ENCODE data around the gene EPB41L2.

EPB41L2 gene

DNA sequence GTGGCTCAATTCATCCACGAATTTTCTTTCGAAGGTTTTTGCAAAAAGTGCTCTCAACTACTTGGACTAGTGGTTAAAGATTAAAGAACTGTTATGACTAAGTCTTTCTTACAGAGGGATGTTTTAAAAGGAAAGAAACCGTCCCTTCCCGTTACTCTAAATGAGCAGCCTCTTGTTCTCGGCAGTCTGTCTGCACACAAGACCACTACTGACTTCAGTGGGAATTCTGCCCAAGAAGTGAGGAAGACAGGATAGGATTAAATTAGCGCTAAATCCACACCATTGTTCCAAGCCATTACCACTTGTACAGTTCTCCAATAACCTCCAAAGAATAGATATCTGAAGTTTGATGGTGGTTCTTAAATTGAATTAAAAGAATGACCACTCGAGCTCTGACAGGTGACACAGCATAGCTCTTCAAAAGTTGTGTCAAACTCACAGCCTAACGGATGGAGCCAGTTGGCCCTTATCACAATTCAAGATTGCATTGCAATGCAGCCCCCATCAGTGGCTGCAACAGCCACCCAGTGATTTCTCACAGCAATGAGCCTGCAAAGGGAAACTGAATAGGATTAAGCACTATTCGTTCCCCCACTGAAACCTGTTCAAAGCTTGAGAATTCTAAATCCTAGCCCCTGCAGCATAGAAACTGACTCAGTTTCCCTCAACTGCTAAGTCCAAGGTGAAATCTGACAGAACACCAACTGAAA is 1.8 kb downstream of the EPB41L2 start:
- DNase-seq = no peak

DNA sequence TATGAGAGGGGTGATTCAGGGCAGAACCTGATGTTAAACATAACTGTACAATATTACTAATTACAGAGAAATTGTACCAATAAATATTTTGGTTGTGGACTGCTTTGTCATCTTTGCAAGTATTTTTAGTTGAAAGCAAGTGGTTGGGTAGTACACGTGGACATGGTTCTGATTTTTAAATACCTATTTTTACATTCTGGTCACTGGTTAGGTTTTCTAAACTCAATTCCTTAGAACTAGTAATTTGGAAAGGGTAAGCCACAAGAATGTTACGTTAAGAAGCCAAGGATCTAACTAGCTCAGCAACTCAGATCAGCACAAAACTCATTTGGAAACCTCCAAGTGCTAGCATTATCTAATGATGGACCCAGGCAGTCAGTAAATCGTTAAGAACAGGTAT is 2.7 kb downstream of the EPB41L2 start:
- DNase-seq = no peak

DNA sequence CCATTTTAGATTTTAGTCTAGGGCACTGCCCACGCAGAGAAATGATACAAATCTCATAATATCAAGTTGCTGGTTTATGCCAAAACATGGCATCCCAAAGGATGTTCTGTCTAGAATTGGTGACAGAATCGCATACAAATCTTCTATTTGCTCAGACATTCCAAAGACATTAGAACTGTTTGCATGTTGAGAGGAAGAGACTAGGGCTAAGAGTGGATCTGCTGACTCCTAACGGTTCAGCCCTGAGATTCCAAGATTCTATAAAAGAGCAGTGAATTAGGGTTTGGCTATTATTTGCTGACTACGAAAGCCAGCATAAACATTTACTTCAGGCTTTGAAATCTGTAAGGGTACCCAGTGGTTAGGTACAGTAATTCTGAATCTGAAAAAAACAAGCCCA is 3.6 kb downstream of the EPB41L2 start:
- DNase-seq = no peak

DNA sequence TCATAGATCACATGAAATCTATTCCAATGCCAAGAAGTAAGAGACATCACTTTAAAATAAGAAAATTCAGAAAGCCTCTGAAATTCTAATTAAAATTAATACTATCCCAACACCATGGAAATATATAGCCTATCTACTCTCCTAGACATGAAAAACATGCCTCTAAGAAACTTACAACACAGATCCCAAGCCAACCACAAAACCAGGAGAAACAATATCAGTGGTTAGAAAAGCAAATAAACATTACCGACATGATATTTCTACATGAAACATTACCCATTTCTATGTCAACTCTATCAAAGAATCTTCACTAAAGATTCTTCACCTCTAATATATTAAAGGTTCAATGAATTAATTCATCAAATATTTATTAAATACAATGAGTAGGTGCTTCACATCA is 4.8 kb downstream of the EPB41L2 start:
- no peak for DNase-seq

DNA sequence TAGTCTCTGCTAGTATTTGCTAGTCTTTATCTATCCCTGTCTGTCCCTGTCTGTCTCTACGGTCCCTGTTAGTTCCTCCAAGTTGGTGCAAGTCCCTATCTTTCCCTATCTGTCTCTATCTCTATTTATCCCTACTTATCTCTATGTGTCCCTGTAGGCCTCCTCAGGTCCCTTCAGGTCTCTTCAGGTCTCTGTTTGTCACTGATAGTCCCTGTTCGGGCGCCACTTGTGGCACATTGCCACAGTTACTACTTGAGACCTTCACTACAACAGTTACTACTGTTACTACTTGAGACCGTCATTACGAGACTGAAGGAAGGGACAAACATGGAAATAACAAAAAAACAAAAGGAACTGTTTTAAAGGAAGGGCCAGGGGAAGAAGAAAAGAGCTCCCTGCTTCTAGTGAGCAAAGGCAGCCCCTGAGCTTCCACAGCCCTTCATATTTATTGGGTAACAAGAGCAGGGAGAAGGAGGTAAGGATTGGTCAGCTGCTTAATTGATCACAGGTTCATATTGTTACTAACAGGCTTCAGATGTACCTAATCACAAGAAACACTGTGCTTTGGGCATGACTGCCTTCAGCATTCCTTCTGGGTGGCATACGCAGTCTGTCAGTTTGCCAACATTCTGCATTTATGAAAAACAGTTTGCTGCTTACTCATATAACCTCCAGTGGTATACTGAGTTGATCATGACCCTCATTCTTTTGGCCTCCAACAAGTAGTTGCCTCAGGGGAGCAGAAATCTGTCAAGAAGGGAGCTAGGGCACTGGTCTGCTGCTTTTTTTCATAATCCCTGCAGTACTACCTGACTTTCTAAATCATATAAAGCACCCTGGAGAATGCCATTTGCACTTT is 8.4 kb downstream of the EPB41L2 start:
- DNase-seq = no peak

DNA sequence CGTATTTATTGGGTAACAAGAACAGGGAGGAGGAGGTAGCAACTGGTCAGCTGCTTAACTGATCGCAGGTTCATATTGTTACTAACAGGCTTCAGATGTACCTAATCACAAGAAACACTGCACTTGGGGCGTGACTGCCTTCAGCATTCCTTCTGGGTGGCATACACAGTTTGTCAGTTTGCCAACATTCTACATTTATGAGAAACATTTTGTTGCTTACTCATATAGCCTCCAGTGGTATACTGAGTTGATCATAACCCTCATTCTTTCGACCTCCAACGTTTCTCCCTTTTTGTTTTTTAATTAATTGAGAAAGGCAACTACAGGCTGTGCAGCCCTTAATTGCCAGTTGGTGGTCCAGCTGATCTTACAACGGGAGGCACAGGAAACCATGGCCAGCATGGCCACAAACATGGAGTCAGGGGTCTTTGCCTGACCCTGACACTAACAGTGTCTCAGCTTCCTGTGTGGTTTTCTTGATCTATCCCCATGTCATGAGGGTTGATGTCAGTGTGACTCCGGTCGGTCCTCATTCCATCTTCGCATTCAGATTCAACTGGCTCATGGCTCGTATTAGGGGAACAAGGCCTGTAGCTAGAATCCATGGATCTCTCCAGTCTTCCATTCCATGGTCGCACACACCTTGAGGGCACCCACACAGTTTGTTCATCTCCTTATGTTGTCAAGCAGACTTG is 9.4 kb downstream of the EPB41L2 start:
- DNase-seq = no peak

DNA sequence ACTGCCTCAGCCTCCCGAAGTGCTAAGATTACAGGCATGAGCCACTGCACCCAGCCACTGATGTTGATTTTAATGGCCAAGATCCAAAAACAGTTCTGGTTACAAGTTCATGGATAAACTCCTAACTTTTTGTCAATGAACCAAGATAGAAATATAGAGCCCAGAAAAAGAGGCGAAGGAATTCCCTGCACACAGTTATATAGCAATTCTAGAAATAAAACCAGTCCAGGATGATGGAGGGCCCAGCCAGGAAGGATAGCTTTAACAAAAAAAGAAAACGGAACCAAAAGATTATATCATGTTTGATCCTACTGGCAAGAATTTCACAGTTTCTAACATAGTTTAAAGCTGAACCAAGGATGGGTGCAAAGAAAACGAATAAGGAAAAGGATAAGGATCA is 10.9 kb downstream of the EPB41L2 start:
- DNase-seq = no peak

DNA sequence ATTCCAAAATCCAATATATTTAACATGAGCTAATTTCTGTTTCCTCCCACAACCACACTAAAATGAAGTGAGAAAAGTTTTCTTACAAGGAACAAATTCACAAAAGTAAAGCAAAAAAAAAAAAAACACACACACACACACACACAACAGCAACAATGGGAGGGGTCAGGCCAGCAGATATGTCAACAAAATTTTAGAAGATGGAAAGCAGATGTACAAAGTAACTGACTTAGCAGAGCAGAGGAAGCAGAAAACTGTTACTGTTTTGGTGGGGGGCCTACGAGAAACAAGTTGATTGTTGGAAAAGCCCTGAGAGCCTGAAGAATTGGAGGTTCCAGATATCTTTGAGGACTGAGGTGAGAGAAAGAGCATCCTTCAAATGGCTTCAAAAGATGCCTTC is 11.7 kb downstream of the EPB41L2 start:
- no peak for DNase-seq

DNA sequence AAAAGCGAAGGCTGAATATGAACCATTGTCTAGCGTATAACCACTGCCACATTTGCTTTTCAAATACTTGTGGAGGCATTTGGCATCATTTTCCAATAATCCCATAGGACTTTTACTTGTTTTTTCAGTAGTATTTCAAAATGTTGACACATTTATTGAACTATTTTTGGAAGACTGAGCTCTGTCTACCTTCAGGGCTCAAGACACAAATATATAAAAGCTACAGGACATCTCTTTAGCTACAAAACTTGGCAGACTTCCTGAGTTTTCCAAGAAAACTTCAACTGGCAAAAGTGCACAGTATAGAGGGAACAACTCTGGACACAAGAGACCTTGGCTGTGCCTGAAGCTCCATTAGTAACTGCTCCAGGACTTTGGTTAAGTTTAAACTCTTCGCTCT is 13.4 kb downstream of the EPB41L2 start:
- no peak for DNase-seq

DNA sequence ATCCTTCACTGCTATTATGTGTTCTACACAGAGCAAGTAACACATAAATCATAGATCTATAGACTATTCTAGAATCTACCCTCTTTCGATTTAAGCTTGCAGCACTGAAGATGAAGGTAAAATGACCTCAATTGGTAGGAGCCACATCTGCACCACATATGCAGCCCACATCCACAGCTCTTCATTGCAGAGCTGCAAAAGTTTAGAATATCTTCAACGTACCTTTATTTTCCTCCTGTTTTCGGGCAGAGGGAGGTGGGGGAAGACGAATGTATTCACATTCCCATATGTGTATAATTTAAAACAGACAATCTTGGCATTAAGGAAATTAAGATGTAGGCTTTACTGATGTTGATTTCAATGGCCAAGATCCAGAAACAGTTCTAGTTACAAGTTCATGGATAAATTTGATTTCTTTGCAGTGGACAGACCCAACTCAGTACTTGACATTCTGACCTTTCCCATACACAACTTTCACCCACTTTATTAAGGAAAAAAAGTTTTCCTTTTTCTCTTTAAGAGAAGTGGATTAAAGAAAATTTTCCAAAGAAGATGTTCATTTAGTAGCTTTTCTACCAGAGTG is 14.0 kb downstream of the EPB41L2 start:
- DNase-seq = no peak

DNA sequence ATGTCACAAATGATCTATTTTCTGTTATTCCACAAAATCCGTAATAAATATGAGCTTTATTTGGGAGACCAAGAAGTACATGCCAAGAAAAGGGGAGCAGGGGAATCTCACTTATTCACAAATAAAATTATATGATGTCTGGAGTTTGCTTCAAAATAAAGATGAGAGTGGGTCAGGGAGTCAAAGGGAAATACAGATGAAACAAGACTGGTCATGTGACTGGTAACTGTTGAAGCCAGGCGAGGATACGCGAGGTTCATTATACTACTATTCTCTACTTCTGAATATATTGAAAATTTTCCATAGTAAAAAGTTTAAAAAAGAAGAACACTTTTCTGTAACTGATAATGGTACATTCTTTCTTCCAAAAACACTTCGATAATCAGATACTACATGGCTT is 14.6 kb downstream of the EPB41L2 start:
- DNase-seq = no peak

DNA sequence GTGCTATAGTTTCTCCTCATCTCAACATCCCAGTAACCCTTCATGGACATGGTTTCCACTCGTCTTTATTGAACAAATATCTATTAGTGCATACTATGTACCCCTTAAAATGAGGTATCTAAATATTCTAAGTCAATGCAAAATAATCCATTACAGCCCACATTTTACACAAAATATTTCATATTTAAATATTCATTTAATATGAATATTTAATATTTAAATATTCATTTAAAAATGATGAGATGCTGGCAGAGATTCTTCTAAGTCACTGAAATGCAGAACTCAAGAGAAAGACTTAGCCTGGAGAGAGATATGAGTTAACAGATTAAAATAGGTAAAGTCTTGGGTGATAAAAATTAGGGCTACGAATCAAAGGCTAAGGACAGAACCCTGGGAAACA is 17.9 kb downstream of the EPB41L2 start:
- no peak for DNase-seq

DNA sequence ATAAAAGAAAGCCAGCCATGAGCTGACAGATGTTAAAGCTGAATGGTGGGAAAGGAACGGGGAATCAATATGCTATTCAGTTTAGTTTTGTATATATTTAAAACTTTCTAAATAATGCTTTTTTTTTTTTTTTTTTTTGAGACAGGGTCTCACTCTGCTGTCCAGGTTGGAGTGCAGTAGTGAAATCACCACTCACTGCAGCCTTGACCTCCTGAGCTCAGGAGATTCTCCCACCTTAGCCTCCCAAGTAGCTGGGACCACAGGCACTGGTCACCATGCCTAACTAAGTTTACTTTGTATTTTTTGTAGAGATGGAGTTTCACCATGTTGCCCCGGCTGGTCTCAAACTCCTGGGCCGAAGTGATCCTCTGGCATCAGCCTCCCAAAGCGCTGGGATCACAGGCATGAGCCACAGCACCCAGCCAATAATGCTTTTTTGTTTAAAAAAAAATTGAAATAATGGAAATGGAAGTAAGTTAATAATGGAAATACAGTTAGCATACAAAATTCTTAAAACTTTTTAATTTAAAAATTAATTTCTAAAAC is 19.1 kb downstream of the EPB41L2 start:
- DNase-seq = no peak

DNA sequence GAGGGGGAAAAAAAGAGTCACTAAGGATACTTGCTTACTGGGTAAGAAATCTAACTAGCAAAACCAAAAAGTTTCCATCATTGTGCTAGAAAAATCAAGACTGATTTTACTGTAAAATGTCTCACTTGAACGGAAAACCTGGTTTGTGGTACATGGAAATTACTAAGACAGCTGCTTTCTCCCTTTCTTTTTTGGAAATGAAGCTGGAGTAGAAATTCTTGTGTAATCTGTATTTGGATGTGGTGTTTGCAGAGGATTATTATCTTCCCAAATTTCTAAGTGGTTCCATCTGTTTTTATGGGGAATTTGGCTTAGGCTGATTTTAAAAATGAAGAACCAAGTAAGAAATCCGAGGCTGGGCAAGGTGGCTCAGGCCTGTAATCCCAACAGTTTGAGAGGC is 20.4 kb downstream of the EPB41L2 start:
- DNase-seq = no peak

DNA sequence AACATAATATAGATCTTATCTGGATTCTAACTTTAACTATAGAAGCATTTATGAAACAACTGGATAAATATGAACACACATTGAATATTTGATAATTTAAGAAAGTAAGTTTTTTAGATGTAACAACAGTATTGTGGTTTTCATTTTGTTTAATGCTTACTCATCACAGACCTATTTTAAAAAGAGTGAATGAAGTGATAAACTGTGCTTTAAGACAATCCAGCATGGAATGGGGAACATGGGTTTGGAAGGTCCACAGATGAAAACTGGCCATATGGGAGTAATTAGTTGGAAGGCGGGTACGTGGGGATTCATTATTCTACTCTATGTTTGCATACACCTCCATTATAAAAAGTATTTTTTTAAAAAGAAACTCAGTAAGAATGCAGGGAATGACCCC is 21.2 kb downstream of the EPB41L2 start:
- no peak for DNase-seq

DNA sequence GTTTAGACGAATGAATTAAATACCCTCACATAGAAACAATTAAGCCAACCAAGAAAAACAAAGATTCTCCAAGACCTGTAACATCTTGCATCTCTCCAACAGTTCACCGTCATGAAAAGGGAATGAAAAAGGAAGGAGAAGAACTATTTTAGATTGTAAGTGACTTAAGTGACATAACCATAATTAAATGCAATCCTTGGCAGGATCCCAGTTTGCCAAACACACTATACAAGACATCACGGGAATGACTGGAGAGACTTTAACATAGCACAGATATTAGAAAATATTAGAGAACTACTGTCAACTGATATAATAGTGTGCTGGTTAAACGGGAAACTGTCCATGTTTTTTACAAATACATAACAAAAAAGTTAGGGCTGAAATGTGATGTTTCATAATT is 22.2 kb downstream of the EPB41L2 start:
- no peak for DNase-seq

DNA sequence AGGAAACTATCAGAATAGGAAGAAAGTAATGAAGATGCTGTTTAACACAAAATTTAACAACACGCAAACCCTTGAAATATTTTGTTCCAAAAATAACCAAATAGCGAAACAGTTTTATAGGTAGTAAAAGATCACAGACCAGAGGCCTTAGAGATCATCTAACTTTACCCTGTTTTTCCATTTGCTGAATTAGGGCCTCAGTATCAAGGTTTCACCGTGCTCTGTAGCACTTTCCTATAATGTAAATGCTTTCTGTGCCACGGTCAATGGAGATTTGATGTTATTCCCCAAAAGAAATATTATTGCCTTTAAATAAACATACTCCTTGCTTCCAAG is 23.7 kb downstream of the EPB41L2 start:
- no peak for DNase-seq

DNA sequence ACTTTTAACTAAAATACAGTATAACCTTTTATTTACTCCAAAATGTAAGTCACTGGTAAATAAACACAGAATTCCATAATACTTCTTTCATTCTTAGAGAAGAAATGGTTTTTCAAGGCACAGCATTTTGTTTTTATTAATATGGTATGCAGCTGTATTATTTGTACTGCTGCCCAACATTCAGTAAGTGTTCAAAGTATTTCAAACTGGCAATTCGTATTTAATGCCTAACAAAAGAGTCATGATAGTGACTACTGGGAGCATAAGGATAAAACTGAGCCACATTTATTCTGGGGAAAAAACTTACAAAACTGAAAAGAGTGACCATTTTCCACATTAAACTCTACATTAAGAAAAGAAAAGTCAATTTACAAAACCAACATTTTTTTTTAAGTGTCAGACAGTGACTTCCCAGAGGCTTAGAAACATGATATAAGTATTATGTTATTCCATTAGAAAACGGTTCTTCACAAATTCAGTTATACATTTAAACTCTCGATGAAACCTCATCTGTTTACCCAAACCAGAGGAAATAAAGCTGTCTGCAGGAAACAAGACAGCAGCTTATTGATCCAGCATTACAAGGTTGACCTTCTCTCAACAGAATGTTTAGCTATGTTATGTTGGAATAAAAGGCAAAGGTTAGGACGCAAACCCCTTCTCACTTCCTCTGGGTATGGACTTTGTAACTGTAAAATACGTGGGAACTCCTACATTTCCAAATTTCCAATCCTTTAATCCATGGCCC is 24.3 kb downstream of the EPB41L2 start:
- no peak for DNase-seq

DNA sequence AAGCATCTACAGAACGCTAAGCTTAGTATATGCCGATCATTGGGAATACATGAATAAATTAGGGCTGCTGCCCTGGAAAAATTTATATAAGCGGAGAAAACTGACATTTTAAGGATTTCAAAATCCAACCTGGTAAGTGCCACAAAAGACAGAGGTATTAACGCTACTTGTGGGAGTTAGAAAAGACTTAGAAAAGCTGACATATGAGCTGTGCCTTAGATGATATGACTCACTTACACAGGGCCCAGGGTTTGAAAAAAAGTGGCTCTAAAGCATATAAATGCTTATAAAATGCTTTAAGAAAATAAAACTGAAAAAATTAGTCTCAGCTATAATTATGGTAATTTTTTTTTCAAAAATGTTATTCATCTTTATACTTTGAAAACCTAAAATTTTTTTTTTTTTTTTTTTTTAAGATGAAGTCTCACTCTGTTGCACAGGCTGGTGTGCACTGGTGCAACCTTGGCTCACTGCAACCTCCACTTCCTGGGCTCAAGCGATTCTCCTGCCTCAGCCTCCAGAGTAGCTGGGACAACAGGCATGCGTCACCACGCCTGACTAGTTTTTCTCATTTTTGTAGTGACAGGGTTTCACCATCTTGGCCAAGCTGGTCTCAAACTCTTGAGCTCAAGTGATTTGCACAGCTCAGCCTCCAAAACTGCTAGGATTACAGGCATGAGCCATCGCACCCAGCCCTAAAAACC is 25.7 kb downstream of the EPB41L2 start:
- DNase-seq = no peak

DNA sequence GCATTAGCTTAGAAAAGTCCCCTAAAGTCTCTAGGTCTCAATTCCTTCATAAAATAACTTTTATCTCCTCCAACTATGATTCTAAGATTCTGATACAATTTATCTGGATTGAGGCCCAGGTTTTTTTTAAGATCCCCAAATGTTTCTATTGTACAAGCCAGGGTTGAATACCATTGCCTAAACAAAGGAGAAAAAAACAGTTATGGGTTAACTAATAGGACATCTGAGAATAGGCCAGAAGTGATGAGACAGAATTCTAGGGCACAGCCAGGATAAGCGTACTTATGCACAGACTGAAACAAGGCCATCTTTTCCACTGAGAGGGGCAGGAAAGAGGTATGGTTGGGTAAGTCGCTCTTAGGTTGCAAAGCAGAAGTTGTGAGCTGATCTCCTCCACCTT is 26.4 kb downstream of the EPB41L2 start:
- no peak for DNase-seq

DNA sequence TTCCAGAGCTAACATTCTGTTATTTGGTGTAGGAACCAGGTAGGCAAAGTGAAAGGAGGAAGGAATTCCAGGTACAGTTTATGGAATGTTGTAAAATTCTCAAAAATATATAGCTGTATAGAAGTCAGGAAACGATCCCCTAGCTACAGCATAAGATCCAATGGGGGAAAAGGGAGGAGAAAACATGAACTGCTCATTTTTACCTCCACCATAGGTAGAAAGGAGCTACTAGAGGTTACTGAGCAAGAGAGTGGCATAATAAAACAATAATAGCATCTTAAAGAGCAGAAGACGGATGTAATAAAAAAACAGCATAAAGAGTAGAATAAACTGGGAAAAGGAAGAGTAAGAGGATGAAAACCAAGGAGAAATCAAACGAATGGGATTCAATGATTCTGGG is 26.9 kb downstream of the EPB41L2 start:
- DNase-seq = no peak

DNA sequence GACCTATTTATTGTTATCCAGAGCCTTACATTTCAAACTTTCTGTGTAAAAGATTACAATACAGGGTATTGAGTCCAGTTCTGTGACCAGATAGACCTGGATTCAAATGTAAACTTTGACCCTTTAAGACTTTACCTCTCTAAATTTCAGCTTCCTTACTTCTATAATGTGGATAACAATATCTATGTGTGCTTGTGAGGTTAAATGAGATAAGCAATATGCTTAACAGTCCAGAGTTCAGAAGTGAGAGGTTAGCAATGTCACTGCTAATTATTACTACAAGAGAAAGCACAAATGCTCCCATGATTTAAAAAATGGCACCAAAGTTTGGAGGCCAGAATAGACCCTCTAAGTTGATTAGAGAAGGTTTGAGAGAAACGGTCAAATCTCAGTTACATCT is 27.5 kb downstream of the EPB41L2 start:
- no peak for DNase-seq

All from activated CD4-positive, alpha-beta T cell treated with anti-CD3 and anti-CD28 coated beads, Interleukin-2, amount 50 U/mL, for 4 hours (primary cell).